GM19328 (cell line): ENCODE measurements around the gene BCOR.

Experiments
- ATAC-seq: cut with Tn5 transposase; IDR thresholded peaks from one replicate; pipeline ENCODE4 v1.9.1; 2021; ENCODE audit warnings: mild to moderate bottlenecking, moderate library complexity; ENCODE audit not compliant: unreplicated experiment

The BCOR gene

GRCh38 chrX:40097504-40098263, at the start of gene BCOR:
TSS of gene BCOR (minus strand) at chrX:40097958. CDS start at chrX:40077929, 20,029 bp downstream.
- ATAC-seq = no peak

- ATAC-seq = no peak
Observed at GRCh38 chrX:40147126-40147952, 49.6 kb upstream of the BCOR start.

GRCh38 chrX:40146262-40147125, 48.7 kb upstream of the BCOR start:
- ATAC-seq = no peak

- ATAC-seq = no peak
Observed at GRCh38 chrX:40145923-40146261, 48.1 kb upstream of the BCOR start.

- no peak for ATAC-seq
Observed at GRCh38 chrX:40145001-40145922, 47.5 kb upstream of the BCOR start.

- ATAC-seq = no peak
Observed at GRCh38 chrX:40144576-40144975, 46.8 kb upstream of the BCOR start.

- no peak for ATAC-seq
Observed at GRCh38 chrX:40143987-40144386, 46.2 kb upstream of the BCOR start.

GRCh38 chrX:40143001-40143400, 45.2 kb upstream of the BCOR start:
- ATAC-seq = no peak

- ATAC-seq = no peak
Observed at GRCh38 chrX:40142417-40142816, 44.7 kb upstream of the BCOR start.

GRCh38 chrX:40140706-40141499, 43.1 kb upstream of the BCOR start:
- ATAC-seq = no peak

GRCh38 chrX:40132751-40133150, 35.0 kb upstream of the BCOR start:
- no peak for ATAC-seq

- ATAC-seq = no peak
Observed at GRCh38 chrX:40131654-40132337, 34.0 kb upstream of the BCOR start.

- no peak for ATAC-seq
Observed at GRCh38 chrX:40130207-40130606, 32.4 kb upstream of the BCOR start.

- ATAC-seq = no peak
Observed at GRCh38 chrX:40127052-40127451, 29.3 kb upstream of the BCOR start.

GRCh38 chrX:40122487-40122886, 24.7 kb upstream of the BCOR start:
- ATAC-seq = no peak

- no peak for ATAC-seq
Observed at GRCh38 chrX:40121618-40122017, 23.9 kb upstream of the BCOR start.

GRCh38 chrX:40120838-40121580, 23.3 kb upstream of the BCOR start:
- ATAC-seq = no peak

GRCh38 chrX:40117715-40118285, 20.0 kb upstream of the BCOR start:
- ATAC-seq = no peak
